Measurements from ENCODE around the gene SSH2.

DNA sequence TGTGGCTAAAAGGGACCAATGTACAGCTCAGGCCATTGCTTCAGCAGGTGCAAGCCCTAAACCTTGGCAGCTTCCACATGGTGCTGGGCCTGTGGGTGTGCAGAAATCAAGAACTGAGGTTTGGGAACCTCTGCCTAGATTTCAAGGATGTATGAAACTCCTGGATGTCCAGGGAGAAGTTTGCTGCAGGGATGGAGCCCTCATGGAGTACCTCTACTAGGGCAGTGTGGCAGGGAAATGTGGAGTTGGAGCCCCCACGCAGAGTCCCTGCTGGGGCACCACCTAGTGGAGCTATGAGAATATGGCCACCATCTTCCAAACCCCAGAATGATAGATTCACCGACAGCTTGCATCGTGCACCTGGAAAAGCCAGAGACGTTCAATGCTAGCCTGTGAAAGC, 24.4 kb upstream of the SSH2 start:
- TF ChIP-seq, protein P1, sequence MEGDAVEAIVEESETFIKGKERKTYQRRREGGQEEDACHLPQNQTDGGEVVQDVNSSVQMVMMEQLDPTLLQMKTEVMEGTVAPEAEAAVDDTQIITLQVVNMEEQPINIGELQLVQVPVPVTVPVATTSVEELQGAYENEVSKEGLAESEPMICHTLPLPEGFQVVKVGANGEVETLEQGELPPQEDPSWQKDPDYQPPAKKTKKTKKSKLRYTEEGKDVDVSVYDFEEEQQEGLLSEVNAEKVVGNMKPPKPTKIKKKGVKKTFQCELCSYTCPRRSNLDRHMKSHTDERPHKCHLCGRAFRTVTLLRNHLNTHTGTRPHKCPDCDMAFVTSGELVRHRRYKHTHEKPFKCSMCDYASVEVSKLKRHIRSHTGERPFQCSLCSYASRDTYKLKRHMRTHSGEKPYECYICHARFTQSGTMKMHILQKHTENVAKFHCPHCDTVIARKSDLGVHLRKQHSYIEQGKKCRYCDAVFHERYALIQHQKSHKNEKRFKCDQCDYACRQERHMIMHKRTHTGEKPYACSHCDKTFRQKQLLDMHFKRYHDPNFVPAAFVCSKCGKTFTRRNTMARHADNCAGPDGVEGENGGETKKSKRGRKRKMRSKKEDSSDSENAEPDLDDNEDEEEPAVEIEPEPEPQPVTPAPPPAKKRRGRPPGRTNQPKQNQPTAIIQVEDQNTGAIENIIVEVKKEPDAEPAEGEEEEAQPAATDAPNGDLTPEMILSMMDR (IDR thresholded peaks at IDR 0.05), result no peak
- TF ChIP-seq EZH2 (IDR thresholded peaks at IDR 0.05; ENCODE audit: borderline replicate concordance, insufficient read depth, low read depth, low read length, poor library complexity, severe bottlenecking), result no peak

Measured in B cell (primary cell).